CD4-positive, alpha-beta T cell treated with Interferon gamma for 1 hour (primary cell): ENCODE measurements around the gene SPATA2.

ENCODE experiments used
- DNase-seq: peaks from one replicate; pipeline ENCODE4 v3.0.0-alpha.2; 2020

The SPATA2 gene

GRCh38 chr20:49853640-49854039, 61.7 kb downstream of the SPATA2 start:
- no peak for DNase-seq
